Measurements from ENCODE around the gene ESYT3.
"Not testable (repeated sequence)": the region's sequence is repeated elsewhere in the genome, so short reads cannot be mapped to it uniquely, and the experiment has no call there.

The ESYT3 gene

DNA sequence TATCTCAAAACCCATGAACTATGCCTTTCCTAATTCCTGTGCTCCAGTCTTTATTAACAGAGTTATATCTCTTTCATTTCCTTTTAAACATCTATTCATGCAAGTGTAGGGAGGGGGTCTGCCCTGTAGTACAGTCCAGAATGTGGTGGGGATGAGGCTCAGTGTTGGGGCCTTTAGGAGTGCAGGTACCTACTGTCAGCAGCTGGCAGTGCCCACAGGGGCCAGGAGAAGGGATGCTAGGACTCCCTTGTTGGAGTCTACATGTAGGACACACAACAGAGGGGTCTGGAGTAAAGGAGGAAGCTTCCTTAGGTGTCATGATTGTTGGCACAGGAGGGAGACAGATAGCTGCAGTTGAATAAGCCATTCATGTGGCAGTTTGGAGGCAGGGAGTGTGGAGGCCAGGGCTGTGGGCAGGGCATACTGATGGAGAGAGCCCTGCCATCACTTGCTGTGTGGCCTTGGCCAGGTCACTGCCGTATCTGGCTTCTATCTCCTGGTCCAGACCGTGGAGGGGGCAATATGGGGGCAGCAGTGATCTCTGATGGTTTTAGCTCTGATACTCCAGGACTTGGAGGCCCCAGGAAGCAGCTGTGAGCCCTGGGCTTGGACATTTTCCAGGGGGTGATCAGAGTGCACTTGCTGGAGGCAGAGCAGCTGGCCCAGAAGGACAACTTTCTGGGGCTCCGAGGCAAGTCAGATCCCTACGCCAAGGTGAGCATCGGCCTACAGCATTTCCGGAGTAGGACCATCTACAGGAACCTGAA lies 29.5 kb downstream of the ESYT3 start:
- DNase-seq = peak; percentile 29

- no peak for DNase-seq
Measured at GRCh38 chr3:138464491-138464860, 30.1 kb downstream of the ESYT3 start.

DNA sequence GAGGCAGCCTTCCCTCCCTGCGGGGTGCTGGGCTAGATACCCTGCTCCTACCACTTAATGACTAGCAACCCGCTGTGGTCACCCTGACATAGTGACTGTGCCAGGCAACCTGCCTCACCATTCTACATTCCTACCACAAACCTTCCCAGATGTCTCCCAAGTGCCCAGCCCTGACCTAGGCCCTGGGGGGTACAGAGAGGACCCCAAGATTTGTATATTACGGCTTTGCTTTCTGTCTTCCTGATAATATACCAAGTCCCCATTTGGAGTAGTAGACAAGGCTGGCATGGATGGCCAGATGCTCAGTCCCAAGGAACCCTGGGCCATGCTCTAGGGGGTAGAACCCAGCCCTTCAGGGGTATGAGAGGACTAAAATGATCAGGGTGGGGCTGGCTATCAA lies 31.0 kb downstream of the ESYT3 start:
- no peak for DNase-seq

DNA sequence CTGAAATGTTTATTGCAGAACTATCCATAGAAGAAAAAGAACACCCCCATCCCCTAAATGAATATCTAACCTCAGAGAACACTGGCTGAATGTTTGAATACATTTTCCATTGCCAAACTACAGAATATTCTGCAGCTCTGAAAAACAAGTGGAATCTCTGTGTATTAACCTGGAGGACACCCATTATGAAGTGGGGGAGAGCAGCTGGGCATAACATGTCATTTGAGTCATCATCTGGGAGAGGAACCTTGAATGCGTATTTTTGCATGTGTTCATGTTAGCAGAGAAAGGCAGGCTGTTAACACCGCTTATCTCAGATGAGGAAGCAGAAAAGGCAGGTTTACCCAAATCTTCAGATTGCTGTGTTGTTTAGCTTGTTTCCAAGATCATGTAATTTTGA lies 31.5 kb downstream of the ESYT3 start:
- peak; percentile 41 for DNase-seq

GRCh38 chr3:138467931-138468330 lies 33.5 kb downstream of the ESYT3 start:
- DNase-seq = no peak

GRCh38 chr3:138468451-138468850 lies 34.0 kb downstream of the ESYT3 start:
- DNase-seq = no peak

- DNase-seq = no peak
Measured at GRCh38 chr3:138468886-138469285, 34.5 kb downstream of the ESYT3 start.

GRCh38 chr3:138469874-138470273 lies 35.5 kb downstream of the ESYT3 start:
- DNase-seq = no peak

GRCh38 chr3:138470687-138471086 lies 36.3 kb downstream of the ESYT3 start:
- DNase-seq = no peak

- DNase-seq = no peak
Measured at GRCh38 chr3:138471481-138471880, 37.1 kb downstream of the ESYT3 start.

DNA sequence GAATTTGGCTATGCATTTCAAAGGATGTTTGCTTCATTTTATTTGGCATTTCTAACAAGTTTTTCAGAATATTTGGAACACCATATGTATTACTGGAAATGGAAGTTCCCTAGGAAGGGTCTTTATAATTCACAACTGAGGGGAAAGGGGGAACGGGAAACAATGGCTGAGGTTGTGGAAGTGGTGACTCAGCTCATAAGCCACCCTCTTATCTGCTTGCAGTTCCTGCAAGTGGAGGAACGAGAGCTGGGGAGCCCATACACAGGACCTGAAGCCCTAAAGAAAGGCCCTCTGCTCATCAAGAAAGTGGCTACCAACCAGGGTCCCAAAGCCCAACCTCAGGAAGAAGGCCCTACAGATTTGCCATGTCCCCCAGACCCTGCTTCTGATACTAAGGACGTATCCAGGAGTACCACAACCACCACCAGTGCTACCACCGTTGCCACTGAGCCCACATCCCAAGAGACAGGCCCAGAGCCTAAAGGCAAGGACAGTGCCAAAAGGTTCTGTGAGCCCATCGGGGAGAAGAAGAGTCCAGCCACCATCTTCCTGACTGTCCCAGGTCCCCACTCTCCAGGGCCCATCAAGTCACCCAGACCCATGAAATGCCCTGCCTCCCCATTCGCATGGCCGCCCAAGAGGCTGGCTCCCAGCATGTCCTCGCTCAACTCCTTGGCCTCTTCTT lies 37.9 kb downstream of the ESYT3 start:
- no peak for DNase-seq

DNA sequence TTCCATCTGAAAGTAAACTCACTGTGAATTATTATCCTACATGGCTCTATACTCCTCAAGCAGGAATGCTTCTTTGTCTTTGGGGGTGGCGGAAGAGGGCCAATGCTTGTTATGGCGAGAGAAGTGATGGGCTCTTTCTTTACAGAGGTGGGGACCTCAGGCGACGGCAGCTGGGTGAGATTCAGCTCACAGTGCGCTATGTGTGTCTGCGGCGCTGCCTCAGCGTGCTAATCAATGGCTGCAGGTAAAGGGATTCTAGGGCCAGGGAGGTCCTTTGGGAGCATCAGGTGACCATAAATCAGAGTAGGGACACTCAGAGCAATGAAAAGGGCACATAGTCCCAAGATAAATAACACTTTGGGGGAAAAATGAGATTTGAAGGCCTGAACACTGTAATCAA lies 39.0 kb downstream of the ESYT3 start:
- no peak for DNase-seq

- no peak for DNase-seq
Measured at GRCh38 chr3:138474163-138474562, 39.7 kb downstream of the ESYT3 start.

DNA sequence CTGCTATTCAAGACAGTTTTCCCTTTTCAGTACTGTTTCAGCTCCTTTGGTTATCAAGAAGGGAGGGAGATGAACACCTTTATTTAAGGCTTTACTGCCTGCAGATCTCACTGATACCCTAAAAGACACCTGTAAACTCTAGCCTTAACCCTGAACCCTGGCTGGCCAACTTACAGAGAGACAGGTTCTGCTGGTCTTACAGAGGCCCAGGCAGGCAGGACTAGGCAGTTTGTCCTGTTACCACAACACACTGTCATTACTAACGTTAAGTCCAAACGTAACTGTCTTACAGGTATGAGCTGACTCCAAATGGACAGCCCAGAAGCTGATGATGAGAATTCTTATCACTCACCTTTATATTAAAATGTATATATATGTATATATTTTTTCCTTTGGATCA lies 42.1 kb downstream of the ESYT3 start:
- no peak for DNase-seq

DNA sequence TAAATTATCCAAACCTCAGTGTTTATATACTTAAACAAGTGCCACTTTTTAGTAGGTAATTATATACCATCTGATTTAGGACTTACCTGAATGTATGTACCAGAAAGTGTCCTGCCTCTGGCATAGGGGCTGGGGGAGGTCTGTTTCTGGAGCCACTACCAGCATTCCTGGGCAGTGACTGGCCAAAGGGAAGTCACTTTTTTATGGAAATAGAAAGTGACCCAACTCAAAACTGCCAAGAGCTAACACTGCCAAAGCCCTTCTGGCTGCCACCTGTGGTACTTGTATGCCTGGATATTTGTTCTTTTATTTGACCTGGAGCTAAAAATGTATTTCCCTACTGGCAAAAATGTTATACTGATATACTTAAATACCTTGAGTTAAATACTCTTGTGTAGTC lies 42.7 kb downstream of the ESYT3 start:
- no peak for DNase-seq

- no peak for DNase-seq
Measured at GRCh38 chr3:138477801-138478200, 43.4 kb downstream of the ESYT3 start.

- peak; percentile 50 for DNase-seq
Measured at GRCh38 chr3:138479438-138479863, 45.0 kb downstream of the ESYT3 start.

DNA sequence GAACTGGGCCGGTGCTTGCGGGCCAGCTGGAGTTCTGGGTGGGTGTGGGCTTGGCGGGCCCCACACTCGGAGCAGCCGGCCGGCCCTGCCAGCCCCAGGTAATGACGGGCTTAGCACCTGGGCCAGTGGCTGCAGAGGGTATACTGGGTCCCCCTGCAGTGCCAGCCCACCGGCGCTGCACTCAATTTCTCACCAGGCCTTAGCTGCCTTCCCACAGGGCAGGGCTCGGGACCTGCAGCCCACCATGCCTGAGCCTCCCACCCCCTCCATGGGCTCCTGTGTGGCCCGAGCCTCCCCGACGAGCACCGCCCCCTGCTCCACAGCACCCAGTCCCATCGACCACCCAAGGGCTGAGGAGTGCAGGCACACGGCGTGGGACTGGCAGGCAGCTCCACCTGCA lies 50.3 kb downstream of the ESYT3 start:
- DNase-seq = not testable (repeated sequence)

GRCh38 chr3:138486580-138486979 lies 52.2 kb downstream of the ESYT3 start:
- DNase-seq = not testable (repeated sequence)

- no peak for DNase-seq
Measured at GRCh38 chr3:138491971-138492370, 57.6 kb downstream of the ESYT3 start.

DNA sequence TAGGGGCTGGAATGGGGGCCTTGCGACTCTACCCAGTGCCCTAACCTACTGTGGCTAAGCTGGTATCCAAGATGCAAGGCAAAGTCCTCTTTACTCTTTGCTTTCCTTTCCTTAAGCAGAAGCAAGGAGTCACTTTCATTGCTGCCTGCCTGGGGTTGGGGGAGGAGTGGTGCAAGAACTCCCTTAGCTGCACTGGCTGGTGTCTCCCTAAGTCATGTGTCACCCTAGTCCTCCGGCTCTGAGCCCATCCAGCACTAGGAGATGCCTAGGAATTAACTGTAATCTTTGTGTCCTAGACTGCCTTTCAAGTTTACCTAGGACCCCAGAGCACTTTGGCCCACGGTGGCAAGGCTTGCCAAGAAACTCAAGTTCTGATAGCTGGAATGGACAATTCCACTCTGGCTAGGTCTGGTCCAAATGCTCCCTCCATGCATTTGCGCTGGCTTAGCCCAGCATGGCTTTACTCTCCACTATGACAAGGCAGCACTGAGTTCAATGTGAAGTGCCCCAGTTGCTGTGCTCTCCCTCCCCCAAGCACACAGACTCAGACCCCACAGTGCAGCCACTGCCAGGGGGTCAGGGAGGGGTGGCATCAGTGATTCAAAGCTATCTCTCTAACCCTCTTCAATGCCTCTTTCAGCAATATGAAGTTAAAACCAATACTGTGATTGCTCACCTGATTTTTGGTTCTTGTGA lies 58.7 kb downstream of the ESYT3 start:
- no peak for DNase-seq

DNA sequence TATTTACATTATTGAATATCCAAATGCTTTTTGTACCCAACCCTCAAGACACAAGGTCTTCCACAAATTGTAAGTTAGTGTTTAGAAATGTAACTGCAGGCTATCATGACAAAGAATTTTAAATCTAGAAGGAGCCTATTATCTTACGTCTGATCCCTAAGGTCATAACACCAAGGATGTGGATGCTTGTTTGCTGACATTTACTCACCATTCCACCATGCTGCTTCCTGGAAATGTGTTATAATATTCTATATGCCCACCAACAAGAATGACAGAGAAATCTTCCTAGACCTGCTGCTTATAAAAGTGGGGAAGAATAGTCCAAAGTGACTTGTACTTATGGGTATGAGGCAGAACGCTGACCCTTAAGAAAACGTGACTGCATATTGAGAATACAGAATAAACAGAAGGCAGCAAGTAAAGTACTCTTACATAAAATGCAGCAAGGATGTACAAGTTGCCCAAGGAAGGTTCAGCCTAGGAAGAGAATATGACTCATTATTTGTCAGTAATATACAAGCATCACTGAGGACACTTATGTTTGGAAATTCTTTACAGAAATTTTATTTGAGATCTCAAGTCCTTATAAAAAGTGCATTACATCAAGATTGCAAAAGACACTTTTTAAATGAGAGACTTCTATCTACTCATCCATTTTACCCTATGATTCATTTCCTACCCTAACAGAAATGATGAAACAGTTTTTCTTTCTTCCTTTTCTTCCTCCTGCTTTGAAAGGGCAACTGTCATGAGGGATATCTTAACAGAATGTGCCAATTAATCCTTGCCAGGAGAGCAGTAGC lies 59.6 kb downstream of the ESYT3 start:
- DNase-seq = no peak

GRCh38 chr3:138494607-138494929 lies 60.2 kb downstream of the ESYT3 start:
- no peak for DNase-seq

Data from NCI-H1694 treated with DMSO at 0.1 percent for 48 hours (cell line).